ENCODE results near the gene USP49. TPM values are rescaled to one million over a fixed set of nuclear protein-coding genes. Genes with fewer than 3 reads are reported as not detected.
A peak's percentile ranks its signal among the peaks of the same experiment; 100 is the strongest.

Gene USP49
- total and polyA plus RNA-seq, 2 of the 13 experiments (the other 11 are each of a cell fraction or from before 2014, with no cell fraction given): 2.9 to 4.3 TPM

DNA sequence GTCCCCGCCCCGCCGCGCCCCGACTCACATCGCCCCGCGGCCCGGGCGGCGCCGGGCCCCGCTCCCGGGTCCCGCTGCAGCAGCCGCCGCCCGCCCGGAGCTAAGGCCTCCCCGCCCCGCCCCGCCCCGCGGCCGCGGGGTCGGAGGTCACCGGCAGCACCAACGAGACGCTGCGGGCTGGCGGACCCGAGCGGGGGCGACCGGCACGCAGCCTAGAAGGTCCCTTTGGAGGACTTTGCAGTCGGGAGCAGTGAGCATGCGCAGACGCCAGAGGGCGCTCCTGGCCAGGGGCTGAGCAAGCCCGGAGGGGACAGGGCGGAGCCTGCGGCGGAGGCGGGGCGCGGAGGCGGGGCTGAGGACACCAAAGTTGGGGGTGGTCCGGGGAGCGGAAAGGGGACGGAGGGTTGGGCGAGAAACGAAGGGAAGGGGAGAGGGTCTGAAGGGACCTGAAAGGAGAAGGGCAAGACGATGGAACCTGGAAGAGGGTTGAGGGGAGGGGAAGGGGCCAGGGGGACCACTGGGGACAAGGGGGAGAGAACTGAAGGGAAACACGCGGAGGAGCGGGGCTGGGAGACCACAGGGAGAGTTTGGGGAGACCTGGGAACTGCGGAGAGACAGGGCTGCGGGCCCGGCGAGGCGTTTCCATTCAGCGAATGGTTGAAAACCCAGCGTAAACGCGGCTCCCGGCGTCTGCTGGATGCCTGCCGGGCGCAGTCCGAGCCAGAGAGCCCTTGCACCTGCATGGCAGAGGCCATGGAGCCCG lies 115.2 kb downstream of the USP49 start, which contains the start of gene FRS3 (continued):
- TF ChIP-seq ZFP90 (CRISPR knock-in tag; IDR thresholded peaks at IDR 0.05; ENCODE audit: borderline replicate concordance) (peak; percentile 83; the same call in 1 of the 2 replicates), NCOA5 (CRISPR knock-in tag; IDR thresholded peaks at IDR 0.05) (no peak), ZNF282 (IDR thresholded peaks at IDR 0.05; ENCODE audit: partially characterized antibody) (no peak), NRL (CRISPR knock-in tag; IDR thresholded peaks at IDR 0.05; ENCODE audit: borderline replicate concordance) (peak; percentile 60; the same call in 1 of the 2 replicates), MED8 (CRISPR knock-in tag; IDR thresholded peaks at IDR 0.05; ENCODE audit: insufficient replicate concordance) (peak; percentile 52), CBFB (CRISPR knock-in tag; IDR thresholded peaks at IDR 0.05) (peak; percentile 95), RNF2 (conservative IDR thresholded peaks at IDR 0.05; ENCODE audit: low read depth) (no peak), RAD21 (CRISPR knock-in tag; IDR thresholded peaks at IDR 0.05) (peak; percentile 100), ZNF616 (CRISPR knock-in tag; IDR thresholded peaks at IDR 0.05; ENCODE audit: low read depth) (peak; percentile 70; the same call in 1 of the 2 replicates), ZKSCAN5 (CRISPR knock-in tag; IDR thresholded peaks at IDR 0.05) (no peak), TCF7L2 (IDR thresholded peaks at IDR 0.05; ENCODE audit: low read depth, low read length) (no peak), KLF15 (CRISPR knock-in tag; IDR thresholded peaks at IDR 0.05; ENCODE audit: borderline replicate concordance) (no peak), HNF1A (IDR thresholded peaks at IDR 0.05; ENCODE audit: low read depth) (no peak), HNF1A (CRISPR knock-in tag; IDR thresholded peaks at IDR 0.05; ENCODE audit: borderline replicate concordance) (peak; percentile 79), ZNF329 (CRISPR knock-in tag; IDR thresholded peaks at IDR 0.05; ENCODE audit: low read depth) (peak; percentile 68; the same call in 1 of the 2 replicates), MTF1 (CRISPR knock-in tag; IDR thresholded peaks at IDR 0.05) (no peak), ZNF510 (CRISPR knock-in tag; IDR thresholded peaks at IDR 0.05; ENCODE audit: low read depth) (peak; percentile 74; the same call in 1 of the 2 replicates), YEATS2 (CRISPR knock-in tag; IDR thresholded peaks at IDR 0.05; ENCODE audit: borderline replicate concordance) (peak; percentile 91), ASH2L (IDR thresholded peaks at IDR 0.05; ENCODE audit: insufficient read length, low read depth, low read length) (peak; percentile 65), HNRNPUL1 (IDR thresholded peaks at IDR 0.05; ENCODE audit: low read depth, low read length) (no peak), ATF7-NPFF (CRISPR knock-in tag; IDR thresholded peaks at IDR 0.05; ENCODE audit: low read depth) (peak; percentile 88)
- TF ChIP-seq, protein P1, sequence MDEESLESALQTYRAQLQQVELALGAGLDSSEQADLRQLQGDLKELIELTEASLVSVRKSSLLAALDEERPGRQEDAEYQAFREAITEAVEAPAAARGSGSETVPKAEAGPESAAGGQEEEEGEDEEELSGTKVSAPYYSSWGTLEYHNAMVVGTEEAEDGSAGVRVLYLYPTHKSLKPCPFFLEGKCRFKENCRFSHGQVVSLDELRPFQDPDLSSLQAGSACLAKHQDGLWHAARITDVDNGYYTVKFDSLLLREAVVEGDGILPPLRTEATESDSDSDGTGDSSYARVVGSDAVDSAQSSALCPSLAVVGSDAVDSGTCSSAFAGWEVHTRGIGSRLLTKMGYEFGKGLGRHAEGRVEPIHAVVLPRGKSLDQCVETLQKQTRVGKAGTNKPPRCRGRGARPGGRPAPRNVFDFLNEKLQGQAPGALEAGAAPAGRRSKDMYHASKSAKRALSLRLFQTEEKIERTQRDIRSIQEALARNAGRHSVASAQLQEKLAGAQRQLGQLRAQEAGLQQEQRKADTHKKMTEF (CRISPR knock-in tag; IDR thresholded peaks at IDR 0.05): peak; percentile 89
